ENCODE data around the gene KCNQ1.

KCNQ1 gene

DNA sequence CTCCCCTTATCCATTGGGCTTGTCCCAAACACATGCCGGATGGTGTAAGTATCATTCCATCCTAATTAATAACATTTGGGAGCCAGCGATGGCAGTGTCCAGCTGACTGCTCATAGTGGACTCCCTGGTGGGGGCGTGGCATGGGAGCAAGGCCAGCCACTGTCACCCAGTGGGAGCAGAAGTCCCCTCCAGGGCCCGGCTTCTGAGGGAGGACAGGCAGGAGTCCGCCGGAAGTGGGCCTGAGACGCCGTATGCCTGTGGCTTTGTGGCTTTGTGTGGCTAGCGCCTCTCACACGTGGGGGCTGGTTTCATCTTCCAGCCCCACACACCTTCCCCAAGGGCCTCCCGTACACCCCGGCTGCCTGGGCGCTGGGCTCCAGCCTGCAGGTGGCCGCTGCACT lies 124.5 kb downstream of the KCNQ1 start:
- H3K36me3 ChIP-seq (ENCODE audit: control insufficient read depth in 2 of 2, insufficient read depth in 2 of 2, low read length in 2 of 2) = no peaks in the 10 kb centered on the region

DNA sequence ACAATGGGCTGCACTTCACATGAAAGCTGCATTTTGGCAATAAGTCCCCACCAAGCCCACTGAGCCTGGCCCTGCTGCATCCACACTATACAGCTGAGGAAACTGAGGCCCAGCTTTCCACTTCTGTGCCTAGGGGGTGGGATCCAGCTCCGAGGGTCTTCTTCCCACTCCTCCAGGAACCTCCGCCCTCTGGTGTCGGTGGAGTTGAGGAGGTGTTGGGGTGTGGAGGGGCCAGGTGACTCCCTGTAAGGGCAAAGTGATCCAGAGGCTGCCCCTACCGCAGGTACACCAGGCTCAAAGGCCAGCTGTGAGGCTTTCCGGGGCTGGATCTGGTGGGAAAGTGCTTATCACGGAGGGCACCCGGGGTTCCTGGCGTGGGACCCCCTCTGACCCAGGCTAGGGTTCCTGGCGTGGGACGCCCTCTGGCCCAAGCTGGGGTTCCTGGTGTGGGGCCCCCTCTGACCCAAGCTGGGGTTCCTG lies 125.0 kb downstream of the KCNQ1 start:
- Histone ChIP-seq H3K9me3 (ENCODE audit: control insufficient read depth in 2 of 2, low read length in 2 of 2) (no peaks in the 10 kb centered on the region), H3K36me3 (ENCODE audit: control insufficient read depth in 2 of 2, insufficient read depth in 2 of 2, low read length in 2 of 2) (no peaks in the 10 kb centered on the region), H3K27ac (ENCODE audit: low read depth in 2 of 2, low read length in 2 of 2) (no peak overlapping the region), H3K4me1 (ENCODE audit: control insufficient read depth in 2 of 2, insufficient read depth in 2 of 2, low read length in 2 of 2) (peaks cover 7 to 11% of the 10 kb centered on the region in 2 donors), H3K4me3 (ENCODE audit: low read length in 2 of 2) (no peak overlapping the region), H3K9ac (ENCODE audit: low read depth in 1 of 2, low read length in 2 of 2) (no peak overlapping the region), H3K27me3 (ENCODE audit: control insufficient read depth in 2 of 2, insufficient read depth in 2 of 2, low read length in 2 of 2) (no peaks in the 10 kb centered on the region)

More for the DNA sequence above, 124.5 kb downstream of the KCNQ1 start:
- Histone ChIP-seq H3K27ac (ENCODE audit: low read depth in 2 of 2, low read length in 2 of 2) (no peak overlapping the region), H3K27me3 (ENCODE audit: control insufficient read depth in 2 of 2, insufficient read depth in 2 of 2, low read length in 2 of 2) (no peaks in the 10 kb centered on the region), H3K9me3 (ENCODE audit: control insufficient read depth in 2 of 2, low read length in 2 of 2) (no peaks in the 10 kb centered on the region), H3K4me3 (ENCODE audit: low read length in 2 of 2) (no peak overlapping the region), H3K9ac (ENCODE audit: low read depth in 1 of 2, low read length in 2 of 2) (no peak overlapping the region), H3K4me1 (ENCODE audit: control insufficient read depth in 2 of 2, insufficient read depth in 2 of 2, low read length in 2 of 2) (peaks cover 7 to 11% of the 10 kb centered on the region in 2 donors)

DNA sequence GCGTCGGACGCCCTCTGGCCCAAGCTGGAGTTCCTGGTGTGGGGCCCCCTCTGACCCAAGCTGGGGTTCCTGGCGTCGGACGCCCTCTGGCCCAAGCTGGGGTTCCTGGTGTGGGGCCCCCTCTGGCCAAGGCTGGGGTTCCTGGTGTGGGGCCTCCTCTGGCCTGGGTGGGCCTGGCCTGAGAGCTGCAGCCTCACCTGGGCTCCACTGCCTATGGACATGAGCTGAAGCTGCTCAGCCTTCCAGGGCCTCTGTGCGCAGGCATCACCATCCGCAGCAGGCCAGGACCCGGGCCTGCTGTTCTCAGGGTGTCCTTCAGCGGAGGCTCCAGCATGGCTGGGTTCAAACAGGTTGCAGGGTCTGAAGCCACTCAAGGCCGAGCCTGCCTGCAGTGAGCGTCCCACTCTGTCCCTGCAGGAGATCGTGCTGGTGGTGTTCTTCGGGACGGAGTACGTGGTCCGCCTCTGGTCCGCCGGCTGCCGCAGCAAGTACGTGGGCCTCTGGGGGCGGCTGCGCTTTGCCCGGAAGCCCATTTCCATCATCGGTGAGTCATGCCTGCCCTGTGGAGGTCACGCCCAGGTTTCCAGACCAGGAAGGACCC lies 125.5 kb downstream of the KCNQ1 start:
- Histone ChIP-seq H3K9me3 (ENCODE audit: control insufficient read depth in 2 of 2, low read length in 2 of 2) (no peaks in the 10 kb centered on the region), H3K36me3 (ENCODE audit: control insufficient read depth in 2 of 2, insufficient read depth in 2 of 2, low read length in 2 of 2) (no peaks in the 10 kb centered on the region), H3K4me3 (ENCODE audit: low read length in 2 of 2) (no peak overlapping the region), H3K9ac (ENCODE audit: low read depth in 1 of 2, low read length in 2 of 2) (no peak overlapping the region), H3K4me1 (ENCODE audit: control insufficient read depth in 2 of 2, insufficient read depth in 2 of 2, low read length in 2 of 2) (peaks cover 8 to 14% of the 10 kb centered on the region in 2 donors), H3K27me3 (ENCODE audit: control insufficient read depth in 2 of 2, insufficient read depth in 2 of 2, low read length in 2 of 2) (no peaks in the 10 kb centered on the region), H3K27ac (ENCODE audit: low read depth in 2 of 2, low read length in 2 of 2) (no peak overlapping the region)

DNA sequence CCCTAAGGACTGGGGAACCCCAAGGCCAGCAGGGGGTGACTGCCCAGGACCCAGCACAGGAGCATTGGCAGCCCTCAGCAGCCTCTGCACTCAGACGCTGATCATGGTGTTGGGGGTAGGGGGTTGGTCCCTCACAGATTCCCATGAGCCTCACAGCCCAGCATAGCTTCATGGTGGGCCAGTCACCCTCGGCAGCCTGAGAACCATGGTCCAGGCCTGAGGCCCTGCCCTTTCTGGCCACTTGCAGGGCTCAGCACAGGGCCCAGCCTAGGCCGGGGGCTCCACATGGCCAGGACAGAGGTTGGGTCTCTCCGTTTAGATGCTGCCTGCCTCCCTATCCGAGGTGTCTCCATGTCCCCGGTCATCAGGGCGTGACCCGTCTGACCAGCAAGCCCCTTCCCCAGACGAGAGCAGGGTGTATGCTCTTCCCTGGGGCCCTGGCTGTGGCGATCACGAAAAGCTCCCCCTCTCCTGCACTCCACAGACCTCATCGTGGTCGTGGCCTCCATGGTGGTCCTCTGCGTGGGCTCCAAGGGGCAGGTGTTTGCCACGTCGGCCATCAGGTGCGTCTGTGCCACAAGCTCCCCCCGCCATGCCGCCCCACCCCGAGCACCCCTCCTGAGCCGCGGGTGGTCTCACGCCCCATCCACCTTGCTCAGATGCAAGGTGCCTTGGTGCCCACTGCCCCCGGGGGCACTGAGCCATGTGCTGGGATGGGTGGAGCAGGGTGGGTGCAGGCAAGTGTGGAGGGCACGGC lies 126.2 kb downstream of the KCNQ1 start:
- Histone ChIP-seq H3K4me3 (ENCODE audit: low read length in 2 of 2) (no peak overlapping the region), H3K9ac (ENCODE audit: low read depth in 1 of 2, low read length in 2 of 2) (no peak overlapping the region), H3K9me3 (ENCODE audit: control insufficient read depth in 2 of 2, low read length in 2 of 2) (no peaks in the 10 kb centered on the region), H3K27ac (ENCODE audit: low read depth in 2 of 2, low read length in 2 of 2) (no peak overlapping the region), H3K27me3 (ENCODE audit: control insufficient read depth in 2 of 2, insufficient read depth in 2 of 2, low read length in 2 of 2) (no peaks in the 10 kb centered on the region), H3K36me3 (ENCODE audit: control insufficient read depth in 2 of 2, insufficient read depth in 2 of 2, low read length in 2 of 2) (no peaks in the 10 kb centered on the region), H3K4me1 (ENCODE audit: control insufficient read depth in 2 of 2, insufficient read depth in 2 of 2, low read length in 2 of 2) (peaks cover 7 to 12% of the 10 kb centered on the region in 2 donors)

DNA sequence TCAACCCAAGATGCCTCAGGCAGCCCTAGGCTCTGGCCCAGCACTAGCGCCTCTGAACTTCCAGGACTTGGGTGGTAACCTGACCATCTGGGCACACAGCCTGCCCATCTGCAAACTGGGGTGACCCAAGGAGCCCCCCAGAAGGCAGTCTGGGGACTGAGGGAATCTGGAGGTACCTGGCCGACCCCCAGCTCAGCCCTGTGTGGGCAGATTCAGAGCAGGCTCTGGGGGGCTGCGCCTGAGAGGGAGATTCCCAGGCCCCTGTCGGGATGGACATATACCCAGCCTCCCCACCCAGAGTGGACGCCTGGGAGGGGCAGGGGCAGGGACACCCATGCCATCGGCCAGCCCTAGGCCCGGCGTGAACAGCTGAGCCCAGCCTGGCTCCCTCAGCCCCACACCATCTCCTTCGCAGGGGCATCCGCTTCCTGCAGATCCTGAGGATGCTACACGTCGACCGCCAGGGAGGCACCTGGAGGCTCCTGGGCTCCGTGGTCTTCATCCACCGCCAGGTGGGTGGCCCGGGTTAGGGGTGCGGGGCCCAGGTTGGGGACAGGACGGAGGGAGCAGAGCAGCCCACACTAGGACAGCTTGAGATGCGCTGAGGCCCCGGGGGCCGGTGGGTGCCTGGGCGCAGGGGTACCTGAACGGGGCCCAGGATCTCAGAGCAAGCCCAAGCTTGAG lies 126.9 kb downstream of the KCNQ1 start:
- Histone ChIP-seq H3K4me3 (ENCODE audit: low read length in 2 of 2) (no peak overlapping the region), H3K9ac (ENCODE audit: low read depth in 1 of 2, low read length in 2 of 2) (no peak overlapping the region), H3K27me3 (ENCODE audit: control insufficient read depth in 2 of 2, insufficient read depth in 2 of 2, low read length in 2 of 2) (no peaks in the 10 kb centered on the region), H3K27ac (ENCODE audit: low read depth in 2 of 2, low read length in 2 of 2) (no peak overlapping the region), H3K4me1 (ENCODE audit: control insufficient read depth in 2 of 2, insufficient read depth in 2 of 2, low read length in 2 of 2) (peaks cover 5 to 6% of the 10 kb centered on the region in 2 donors), H3K36me3 (ENCODE audit: control insufficient read depth in 2 of 2, insufficient read depth in 2 of 2, low read length in 2 of 2) (no peaks in the 10 kb centered on the region), H3K9me3 (ENCODE audit: control insufficient read depth in 2 of 2, low read length in 2 of 2) (no peaks in the 10 kb centered on the region)

DNA sequence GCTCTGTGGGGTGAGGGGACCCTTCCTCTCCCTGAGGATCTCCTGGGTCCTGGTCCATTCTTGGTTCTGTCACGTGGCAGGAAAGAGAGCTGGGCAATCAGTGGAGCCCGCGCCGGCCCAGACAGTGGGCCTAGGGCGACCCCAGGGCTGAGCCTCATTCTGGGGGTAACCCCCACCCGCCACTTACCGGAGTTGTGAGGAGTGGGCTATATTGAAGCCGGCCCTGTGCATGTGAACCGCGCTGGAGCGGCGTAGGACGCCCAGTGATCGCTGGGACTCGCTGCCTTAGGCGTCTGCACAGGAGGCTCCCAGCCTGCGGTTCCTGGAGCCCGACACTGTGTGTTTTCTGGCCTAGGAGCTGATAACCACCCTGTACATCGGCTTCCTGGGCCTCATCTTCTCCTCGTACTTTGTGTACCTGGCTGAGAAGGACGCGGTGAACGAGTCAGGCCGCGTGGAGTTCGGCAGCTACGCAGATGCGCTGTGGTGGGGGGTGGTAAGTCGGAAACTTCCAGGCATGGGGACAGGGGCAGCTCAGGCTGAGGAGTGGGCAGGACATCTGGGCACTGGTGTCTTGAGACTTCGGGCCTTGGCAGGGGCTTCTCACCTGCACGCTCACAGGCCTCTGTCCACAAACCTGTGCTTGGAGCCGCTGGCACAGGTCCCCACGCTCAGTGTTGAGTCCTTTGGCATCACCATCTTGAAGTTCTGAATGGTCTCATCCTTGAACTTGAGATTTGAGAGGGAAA lies 127.9 kb downstream of the KCNQ1 start:
- no peaks in the 10 kb centered on the region for H3K36me3 ChIP-seq (ENCODE audit: control insufficient read depth in 2 of 2, insufficient read depth in 2 of 2, low read length in 2 of 2)
- H3K27me3 ChIP-seq (ENCODE audit: control insufficient read depth in 2 of 2, insufficient read depth in 2 of 2, low read length in 2 of 2) = no peaks in the 10 kb centered on the region
- H3K4me3 ChIP-seq (ENCODE audit: low read length in 2 of 2) = no peak overlapping the region
- no peaks in the 10 kb centered on the region for H3K9me3 ChIP-seq (ENCODE audit: control insufficient read depth in 2 of 2, low read length in 2 of 2)
- no peak overlapping the region for H3K9ac ChIP-seq (ENCODE audit: low read depth in 1 of 2, low read length in 2 of 2)
- peaks cover 8 to 11% of the 10 kb centered on the region in 2 donors for H3K4me1 ChIP-seq (ENCODE audit: control insufficient read depth in 2 of 2, insufficient read depth in 2 of 2, low read length in 2 of 2)
- H3K27ac ChIP-seq (ENCODE audit: low read depth in 2 of 2, low read length in 2 of 2) = no peak overlapping the region

DNA sequence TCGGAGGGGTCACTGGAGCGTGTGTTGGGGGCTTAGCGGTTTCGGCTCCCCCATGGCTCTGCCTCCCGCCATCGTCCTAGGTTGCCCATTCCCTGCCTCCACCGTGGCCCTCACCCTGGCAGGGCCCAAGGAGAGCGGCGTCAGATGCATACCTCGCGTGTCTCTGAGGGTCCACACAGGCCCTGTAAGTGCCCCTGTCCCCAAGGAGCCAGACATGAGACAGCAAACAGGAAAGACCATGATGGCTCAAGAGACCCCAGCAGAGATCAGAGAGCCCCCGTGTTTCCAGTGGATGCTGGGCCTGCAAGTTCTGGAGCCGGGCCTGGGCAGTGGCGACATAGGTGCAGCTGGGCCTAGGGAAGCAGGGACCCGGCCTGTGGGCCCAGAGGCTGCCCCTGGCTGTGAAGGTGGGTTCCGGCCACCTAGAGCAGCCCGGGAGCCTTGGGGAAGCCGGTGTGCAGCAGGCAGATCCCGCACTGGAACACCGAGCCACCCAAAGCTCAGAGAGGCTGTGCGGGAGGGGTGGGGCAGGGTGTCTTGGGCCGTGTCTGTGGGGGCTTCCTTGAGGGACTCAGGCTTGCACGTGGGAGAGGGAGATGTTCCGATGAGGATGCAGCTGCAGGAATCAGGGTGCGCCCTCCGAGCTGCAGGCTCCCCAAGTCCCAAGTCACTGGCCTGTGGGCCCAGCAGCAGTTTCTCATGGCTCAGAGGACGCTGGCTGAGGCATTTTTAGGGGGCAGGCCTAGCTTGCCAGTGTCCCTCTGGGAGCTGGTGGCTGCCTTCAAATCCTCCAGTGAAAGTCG lies 128.6 kb downstream of the KCNQ1 start:
- Histone ChIP-seq H3K27ac (ENCODE audit: low read depth in 2 of 2, low read length in 2 of 2) (no peak overlapping the region), H3K9ac (ENCODE audit: low read depth in 1 of 2, low read length in 2 of 2) (no peak overlapping the region), H3K4me3 (ENCODE audit: low read length in 2 of 2) (no peak overlapping the region), H3K9me3 (ENCODE audit: control insufficient read depth in 2 of 2, low read length in 2 of 2) (no peaks in the 10 kb centered on the region), H3K36me3 (ENCODE audit: control insufficient read depth in 2 of 2, insufficient read depth in 2 of 2, low read length in 2 of 2) (no peaks in the 10 kb centered on the region), H3K4me1 (ENCODE audit: control insufficient read depth in 2 of 2, insufficient read depth in 2 of 2, low read length in 2 of 2) (peaks cover 11 to 15% of the 10 kb centered on the region in 2 donors), H3K27me3 (ENCODE audit: control insufficient read depth in 2 of 2, insufficient read depth in 2 of 2, low read length in 2 of 2) (no peaks in the 10 kb centered on the region)

DNA sequence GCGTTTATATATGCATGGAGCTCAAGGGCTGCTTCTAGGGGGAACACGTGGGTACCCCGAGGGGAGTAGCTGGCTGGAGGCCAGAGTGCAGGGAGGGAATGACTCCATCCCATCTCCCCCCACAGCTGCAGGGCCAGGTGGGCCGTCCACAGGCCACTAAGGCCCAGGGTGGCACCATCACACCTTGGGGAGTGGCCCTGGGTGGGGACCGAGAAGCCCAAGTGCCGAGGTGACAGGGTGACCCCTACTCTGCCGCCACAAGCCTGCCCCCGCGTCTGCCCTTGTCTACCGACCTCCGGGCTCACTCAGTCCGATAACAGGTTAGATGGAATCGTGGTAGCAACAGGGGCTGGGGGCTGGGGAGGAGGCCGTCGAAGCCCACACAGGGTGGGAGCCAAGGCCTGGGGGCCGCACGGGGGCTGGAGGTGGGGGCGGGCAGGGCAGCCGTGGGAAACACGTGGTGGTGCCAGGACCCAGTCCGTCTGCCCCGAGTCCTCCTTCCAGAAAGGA lies 129.3 kb downstream of the KCNQ1 start:
- peaks cover 11 to 15% of the 10 kb centered on the region in 2 donors for H3K4me1 ChIP-seq (ENCODE audit: control insufficient read depth in 2 of 2, insufficient read depth in 2 of 2, low read length in 2 of 2)
- H3K9ac ChIP-seq (ENCODE audit: low read depth in 1 of 2, low read length in 2 of 2) = no peak overlapping the region
- no peaks in the 10 kb centered on the region for H3K36me3 ChIP-seq (ENCODE audit: control insufficient read depth in 2 of 2, insufficient read depth in 2 of 2, low read length in 2 of 2)
- H3K4me3 ChIP-seq (ENCODE audit: low read length in 2 of 2) = no peak overlapping the region
- no peaks in the 10 kb centered on the region for H3K9me3 ChIP-seq (ENCODE audit: control insufficient read depth in 2 of 2, low read length in 2 of 2)
- no peaks in the 10 kb centered on the region for H3K27me3 ChIP-seq (ENCODE audit: control insufficient read depth in 2 of 2, insufficient read depth in 2 of 2, low read length in 2 of 2)
- H3K27ac ChIP-seq (ENCODE audit: low read depth in 2 of 2, low read length in 2 of 2) = no peak overlapping the region

All from mucosa of rectum (tissue), 2 donors.